Endothelial cell of umbilical vein (primary cell): ENCODE measurements around the gene LRRC27. TPM values are rescaled to one million over a fixed set of nuclear protein-coding genes. Genes with fewer than 3 reads are reported as not detected.

ENCODE experiments used
- BruUV-seq: library from RNA; stranded (reverse); fragments of 400-500 nt; replicated peaks from 2 replicates; lab custom pipeline; 2021; lab: Mats Ljungman, UMichigan
- CTCF ChIA-PET: fragments of 300-600, 350-600 bp; sonication (Branson Sonifier 250); formaldehyde crosslinking; loops from one replicate; lab custom pipeline; 2021; ENCODE audit warnings: antibody characterized with exemption, inconsistent platforms; lab: Charles Lee
- POLR2A ChIA-PET: fragments of 300-600, 350-600 bp; sonication (Branson Sonifier 250); formaldehyde crosslinking; loops from one replicate; lab custom pipeline; 2021; ENCODE audit warnings: antibody characterized with exemption, inconsistent platforms; lab: Charles Lee
- DNase-seq: peaks from one replicate; pipeline ENCODE4 v3.0.0-alpha.2; 2011; ENCODE audit warnings: low read depth, low spot score
- FAIRE-seq: peaks from 2 replicates; lab custom pipeline; 2011; peaks lifted over from hg19 to GRCh38; lab: Jason Lieb, UNC
- H2AFZ ChIP-seq: 2 replicates; pipeline ENCODE4 v1.6.0; 2012; ENCODE audit warnings: low read depth, low read length, control low read depth, inconsistent platforms
- H3K27ac ChIP-seq: 2 replicates; pipeline ENCODE4 v1.5.1; 2011; ENCODE audit warnings: low read depth, mild to moderate bottlenecking, control low read depth, low read length, moderate library complexity; ENCODE audit not compliant: insufficient read depth
- H3K27me3 ChIP-seq, 2 experiments: 2 replicates each; pipeline versions ENCODE4 v1.6.0 to v1.6.1; 2011; ENCODE audit warnings: low read length in 2 of 2, mixed read lengths in 1 of 2; ENCODE audit not compliant: control insufficient read depth in 2 of 2, insufficient read depth in 2 of 2
- H3K36me3 ChIP-seq, 2 experiments: 2 replicates in 1 of 2; 3 replicates in 1 of 2; pipeline ENCODE4 v1.5.1; 2011; ENCODE audit warnings: low read length in 2 of 2, mild to moderate bottlenecking in 1 of 2, moderate library complexity in 1 of 2; ENCODE audit not compliant: control insufficient read depth in 2 of 2, insufficient read depth in 2 of 2; ENCODE audit errors: extremely low read depth in 1 of 2
- H3K4me1 ChIP-seq: 3 replicates; pipeline ENCODE4 v1.5.1; 2011; ENCODE audit warnings: mild to moderate bottlenecking, low read length; ENCODE audit not compliant: control insufficient read depth, insufficient read depth; ENCODE audit errors: extremely low read depth
- H3K4me2 ChIP-seq: 2 replicates; pipeline ENCODE4 v1.6.1; 2011; ENCODE audit warnings: low read length, control low read depth, mixed read lengths; ENCODE audit not compliant: insufficient read depth
- H3K4me3 ChIP-seq, 3 experiments: fragments of 200-600 bp in 1 of 3; sonication (generic), shearing (Covaris generic) in 1 of 3; replicated peaks in 1 of 3; 2 replicates each; pipeline ENCODE4 v1.5.1; 2011 to 2016; ENCODE audit warnings: control low read depth in 3 of 3, low read length in 3 of 3, mild to moderate bottlenecking in 2 of 3, inconsistent platforms in 1 of 3, low read depth in 1 of 3, moderate library complexity in 1 of 3; ENCODE audit not compliant: insufficient read depth in 1 of 3
- H3K79me2 ChIP-seq: 2 replicates; pipeline ENCODE4 v1.6.0; 2012; ENCODE audit warnings: low read length, inconsistent platforms; ENCODE audit not compliant: control insufficient read depth, insufficient read depth
- H3K9ac ChIP-seq: replicated peaks from 2 replicates; pipeline ENCODE3; 2011; ENCODE audit warnings: low read length, control low read depth; ENCODE audit not compliant: insufficient read depth; ENCODE audit errors: extremely low read depth
- H3K9me1 ChIP-seq: replicated peaks from 3 replicates; pipeline ENCODE4 v1.6.0; 2011; ENCODE audit warnings: mild to moderate bottlenecking, low read length; ENCODE audit not compliant: control insufficient read depth, insufficient read depth; ENCODE audit errors: extremely low read depth
- H3K9me3 ChIP-seq: replicated peaks from 2 replicates; pipeline ENCODE4 v1.5.1; 2012; ENCODE audit warnings: low read length, inconsistent platforms; ENCODE audit not compliant: control insufficient read depth, insufficient read depth
- H4K20me1 ChIP-seq: replicated peaks from 2 replicates; pipeline ENCODE3; 2011; ENCODE audit warnings: mild to moderate bottlenecking, low read length; ENCODE audit not compliant: control insufficient read depth, insufficient read depth; ENCODE audit errors: extremely low read depth
- CTCF ChIP-seq, 2 donors: IDR thresholded peaks; 1 replicate in 1 of 2; 2 replicates in 1 of 2; pipeline ENCODE4 v1.5.1; 2011; ENCODE audit warnings: low read length in 2 of 2, mild to moderate bottlenecking in 2 of 2, moderate library complexity in 2 of 2, control low read depth in 1 of 2, inconsistent platforms in 1 of 2, low read depth in 1 of 2; ENCODE audit not compliant: insufficient read depth in 1 of 2; ENCODE audit errors: extremely low read depth in 1 of 2
- FOS ChIP-seq: IDR thresholded peaks from 2 replicates; pipeline ENCODE4 v1.6.1; 2011; ENCODE audit warnings: mild to moderate bottlenecking, low read length, moderate library complexity, borderline replicate concordance; ENCODE audit not compliant: insufficient read depth
- GATA2 ChIP-seq: IDR thresholded peaks from 2 replicates; pipeline ENCODE4 v1.7.0; 2011; ENCODE audit warnings: low read depth, mild to moderate bottlenecking, moderate library complexity, mixed read lengths, low read length; ENCODE audit not compliant: insufficient read length, insufficient read depth
- JUN ChIP-seq: IDR thresholded peaks from 2 replicates; pipeline ENCODE4 v1.6.1; 2011; ENCODE audit warnings: borderline replicate concordance, low read depth; ENCODE audit not compliant: insufficient read length, insufficient read depth
- MAX ChIP-seq: IDR thresholded peaks from 2 replicates; pipeline ENCODE4 v1.6.1; 2011; ENCODE audit not compliant: insufficient read depth, insufficient read length
- POLR2A ChIP-seq: IDR thresholded peaks from 2 replicates; pipeline ENCODE4 v1.6.1; 2012; ENCODE audit warnings: low read depth, mild to moderate bottlenecking, control low read depth, low read length
- POLR2AphosphoS5 ChIP-seq: IDR thresholded peaks from 2 replicates; pipeline ENCODE4 v1.6.1; 2012; ENCODE audit warnings: low read depth, mild to moderate bottlenecking, control low read depth, low read length, moderate library complexity; ENCODE audit not compliant: insufficient read depth
- dilution Hi-C: fragments of 300-500 bp; cut with MboI; formaldehyde crosslinking; loops from one replicate; pipeline ENCODE4 v1.15.0; 2019; ENCODE audit warnings: low sequenced_read_pairs; ENCODE audit not compliant: extremely low pct_ligation_motif_present
- intact Hi-C: fragments of 100-400 bp; cut with micrococcal nuclease; formaldehyde crosslinking; loops from one replicate; pipeline ENCODE4 v1.10.0; 2022
- polyA plus RNA-seq, 4 experiments: library from polyadenylated mRNA; depleted of rRNA in 3 of 4; stranded (reverse) in 3 of 4; unstranded in 1 of 4; fragments of >200 nt; gene quantifications; 2 replicates each; pipeline versions ENCODE4 v1.2.1 to v1.2.3, GENCODE V29; 2011 to 2012; ENCODE audit warnings: missing spikeins in 1 of 4
- total RNA-seq: library from RNA; stranded (reverse); gene quantifications from 2 replicates; pipeline ENCODE4 v1.2.3, GENCODE V29; 2021

The LRRC27 gene
- total and polyA plus RNA-seq, 2 donors (not counting 3 experiments of a cell fraction or from before 2014, with no cell fraction given): 8.3 to 13.6 TPM

- CTCF ChIA-PET: interaction anchor here (0.5 kb wide), 1 partner anchor 28 kb away, joined by 3 read pairs; no protein-coding TSS in a partner anchor
- no peak overlapping the region for H3K4me2 ChIP-seq
- BruUV-seq: no TSS peak
- no peaks in the 10 kb centered on the region for H3K36me3 ChIP-seq
- dilution Hi-C loops: no loop called here
- H4K20me1 ChIP-seq: no peaks in the 10 kb centered on the region
- TF ChIP-seq FOS: no peak
- H2AFZ ChIP-seq: no peak overlapping the region
- POLR2A ChIA-PET: no interaction called here
- H3K27ac ChIP-seq: no peak overlapping the region
- FAIRE-seq: no peak
- H3K9me1 ChIP-seq: no peaks in the 10 kb centered on the region
- DNase-seq: no peak
- H3K9ac ChIP-seq: no peak overlapping the region
- H3K79me2 ChIP-seq: peaks cover 3% of the 10 kb centered on the region
- H3K4me1 ChIP-seq: peaks cover 5% of the 10 kb centered on the region
- no peaks in the 10 kb centered on the region for H3K9me3 ChIP-seq
- no peaks in the 10 kb centered on the region for H3K27me3 ChIP-seq
- intact Hi-C loops: no loop called here
- H3K4me3 ChIP-seq: no peak overlapping the region
These were observed 9.4 kb upstream of the LRRC27 start for GRCh38 chr10:132322586-132323048.

GRCh38 chr10:132324186-132324585 is 7.8 kb upstream of the LRRC27 start:
- BruUV-seq: no TSS peak

More at GRCh38 chr10:132324186-132324585, 7.8 kb upstream of the LRRC27 start:
- FAIRE-seq: no peak
- intact Hi-C loops: no loop called here
- no peak for TF ChIP-seq FOS
- TF ChIP-seq GATA2: no peak
- TF ChIP-seq MAX: no peak
- no peak for TF ChIP-seq CTCF (IDR thresholded peaks at IDR 0.05; ENCODE audit: extremely low read depth in 1 of 2, insufficient read depth in 1 of 2, low read depth in 1 of 2, low read length in 2 of 2)
- TF ChIP-seq POLR2AphosphoS5: no peak
- TF ChIP-seq JUN: no peak
- no peak for TF ChIP-seq POLR2A
- H3K4me3 ChIP-seq: no peak overlapping the region
- peaks cover 18% of the 10 kb centered on the region for H3K79me2 ChIP-seq
- dilution Hi-C loops: no loop called here
- no peaks in the 10 kb centered on the region for H3K9me3 ChIP-seq
- no peak for DNase-seq
- no peaks in the 10 kb centered on the region for H3K36me3 ChIP-seq
- H2AFZ ChIP-seq: no peak overlapping the region
- ChIA-PET CTCF (no interaction called here), POLR2A (no interaction called here)
- peaks cover 5% of the 10 kb centered on the region for H3K4me1 ChIP-seq
- no peak overlapping the region for H3K27ac ChIP-seq
- no peak overlapping the region for H3K4me2 ChIP-seq
- no peaks in the 10 kb centered on the region for H4K20me1 ChIP-seq
- no peak overlapping the region for H3K9ac ChIP-seq
- H3K9me1 ChIP-seq: no peaks in the 10 kb centered on the region
- H3K27me3 ChIP-seq: no peaks in the 10 kb centered on the region
